GM12878 (cell line): ENCODE data around the gene CLPTM1. TPM values are rescaled to one million over a fixed set of nuclear protein-coding genes. Genes with fewer than 3 reads are reported as not detected.

Experiments used
- ATAC-seq: fragments of 200-7000 bp; cut with Tn5 transposase; 3 replicates; pipeline ENCODE4 v1.9.1; 2020; ENCODE audit warnings: mild to moderate bottlenecking, moderate library complexity
- BruUV-seq: library from RNA; stranded (reverse); fragments of 400-500 nt; replicated peaks from 2 replicates; lab custom pipeline; 2021; lab: Mats Ljungman, UMichigan
- CTCF ChIA-PET: fragments of 300-600 bp; sonication (Branson Sonifier 250); formaldehyde crosslinking; extraction: SDS; loops from one replicate; lab custom pipeline; 2021; ENCODE audit warnings: inconsistent platforms; lab: Yijun Ruan, JAX
- POLR2A ChIA-PET: fragments of 350-600 bp; formaldehyde crosslinking; extraction: SDS; loops from one replicate; lab custom pipeline; 2021; ENCODE audit warnings: inconsistent platforms; lab: Charles Lee
- RAD21 ChIA-PET: fragments of 300-600 bp; sonication (Branson Sonifier 250); formaldehyde crosslinking; loops from one replicate; lab custom pipeline; 2023; ENCODE audit warnings: antibody characterized with exemption; ENCODE audit not compliant: unreplicated experiment; lab: Charles Lee
- SMC1A ChIA-PET: fragments of 300-600 bp; sonication (Branson Sonifier 250); formaldehyde crosslinking; loops from one replicate; lab custom pipeline; 2023; ENCODE audit not compliant: unreplicated experiment, uncharacterized antibody; lab: Charles Lee
- DNase-seq: peaks from one replicate; pipeline ENCODE4 v3.0.0-alpha.2; 2011; ENCODE audit warnings: low read depth, low spot score
- FAIRE-seq: peaks from 3 replicates; lab custom pipeline; 2011; peaks lifted over from hg19 to GRCh38; lab: Jason Lieb, UNC
- H2AFZ ChIP-seq: 2 replicates; pipeline ENCODE4 v1.6.0; 2011; ENCODE audit warnings: low read depth, low read length, control low read depth; ENCODE audit not compliant: control insufficient read depth
- H3K27ac ChIP-seq: 2 replicates; pipeline ENCODE4 v1.5.1; 2011; ENCODE audit warnings: control low read depth; ENCODE audit not compliant: control insufficient read depth, insufficient read depth
- H3K27me3 ChIP-seq, 2 experiments: replicated peaks in 1 of 2; 2 replicates each; pipeline versions ENCODE4 v1.6.0 to v1.6.1; 2011; ENCODE audit warnings: low read length in 1 of 2; ENCODE audit not compliant: control insufficient read depth in 2 of 2, insufficient read depth in 2 of 2
- H3K36me3 ChIP-seq, 2 experiments: 2 replicates each; pipeline ENCODE4 v1.5.1; 2011; ENCODE audit warnings: low read length in 1 of 2; ENCODE audit not compliant: control insufficient read depth in 2 of 2, insufficient read depth in 2 of 2
- H3K4me1 ChIP-seq: 2 replicates; pipeline ENCODE4 v1.6.1; 2011; ENCODE audit warnings: mild to moderate bottlenecking, low read length, moderate library complexity, mixed read lengths; ENCODE audit not compliant: control insufficient read depth, insufficient read depth
- H3K4me2 ChIP-seq: 2 replicates; pipeline ENCODE4 v1.6.0; 2011; ENCODE audit warnings: control low read depth; ENCODE audit not compliant: control insufficient read depth, insufficient read depth
- H3K4me3 ChIP-seq: fragments of 200-600 bp; sonication (generic); 2 replicates; pipeline ENCODE4 v1.5.1; 2016
- H3K79me2 ChIP-seq: 2 replicates; pipeline ENCODE4 v1.6.0; 2011; ENCODE audit warnings: low read length; ENCODE audit not compliant: control insufficient read depth, insufficient read depth
- H3K9ac ChIP-seq: 2 replicates; pipeline ENCODE4 v1.8.0; 2011; ENCODE audit warnings: low read length, control low read depth, mixed read lengths; ENCODE audit not compliant: control insufficient read depth, insufficient read depth
- H3K9me3 ChIP-seq: replicated peaks from 3 replicates; pipeline ENCODE4 v1.5.1; 2011; ENCODE audit warnings: mild to moderate bottlenecking, low read length; ENCODE audit not compliant: control insufficient read depth, insufficient read depth
- H4K20me1 ChIP-seq: 2 replicates; pipeline ENCODE4 v1.6.0; 2011; ENCODE audit not compliant: control insufficient read depth, insufficient read depth
- CBX3 ChIP-seq: fragments of 200-600 bp; sonication (generic); IDR thresholded peaks from 2 replicates; pipeline ENCODE4 v1.6.1; 2016; ENCODE audit warnings: low read depth, borderline replicate concordance
- FOS ChIP-seq: IDR thresholded peaks from 3 replicates; pipeline ENCODE4 v1.6.1; 2011; ENCODE audit warnings: borderline replicate concordance; ENCODE audit not compliant: insufficient read length; ENCODE audit errors: extremely low read depth
- FOXK2 ChIP-seq: fragments of 450-650 bp; IDR thresholded peaks from 2 replicates; pipeline ENCODE4 v1.6.1; 2017; ENCODE audit warnings: mild to moderate bottlenecking, moderate library complexity
- FOXM1 ChIP-seq: IDR thresholded peaks from 2 replicates; pipeline ENCODE4 v1.6.1; 2012; ENCODE audit warnings: low read depth, mild to moderate bottlenecking, inconsistent platforms, low read length, moderate library complexity
- HDAC6 ChIP-seq: fragments of 200-600 bp; sonication (generic); IDR thresholded peaks from one replicate; pipeline ENCODE4 v1.8.0; 2017; ENCODE audit warnings: antibody characterized with exemption; ENCODE audit not compliant: unreplicated experiment
- JUNB ChIP-seq: IDR thresholded peaks from 2 replicates; pipeline ENCODE4 v1.6.1; 2016; ENCODE audit warnings: antibody characterized with exemption, mild to moderate bottlenecking
- NBN ChIP-seq: fragments of 450-650 bp; IDR thresholded peaks from 2 replicates; pipeline ENCODE4 v1.6.1; 2016
- NRF1 ChIP-seq: conservative IDR thresholded peaks from 2 replicates; pipeline ENCODE4 v1.6.1; 2011; ENCODE audit warnings: mild to moderate bottlenecking, low read depth, low read length, improper control_type of control experiment
- POLR2AphosphoS2 ChIP-seq: IDR thresholded peaks from 2 replicates; pipeline ENCODE4 v1.6.1; 2011; ENCODE audit warnings: low read depth, mild to moderate bottlenecking, low read length, improper control_type of control experiment, moderate library complexity
- POU2F2 ChIP-seq: IDR thresholded peaks from 3 replicates; pipeline ENCODE4 v1.6.1; 2011; ENCODE audit warnings: low read depth, mild to moderate bottlenecking, low read length, borderline replicate concordance
- RB1 ChIP-seq: fragments of 450-650 bp; formaldehyde crosslinking; IDR thresholded peaks from 2 replicates; pipeline ENCODE4 v1.6.1; 2017; ENCODE audit warnings: mild to moderate bottlenecking, borderline replicate concordance
- SIX5 ChIP-seq: IDR thresholded peaks from 2 replicates; pipeline ENCODE4 v1.6.1; 2011; ENCODE audit warnings: mild to moderate bottlenecking, low read depth, low read length, moderate library complexity; ENCODE audit not compliant: severe bottlenecking
- SUPT20H ChIP-seq: IDR thresholded peaks from 2 replicates; pipeline ENCODE4 v1.6.1; 2011; ENCODE audit warnings: low read depth, mild to moderate bottlenecking, low read length, moderate library complexity, borderline replicate concordance; ENCODE audit not compliant: control insufficient read depth
- TARDBP ChIP-seq: IDR thresholded peaks from 2 replicates; pipeline ENCODE4 v1.6.1; 2016; ENCODE audit warnings: borderline replicate concordance
- TBL1XR1 ChIP-seq: IDR thresholded peaks from 2 replicates; pipeline ENCODE4 v1.6.1; 2012; ENCODE audit warnings: low read depth, low read length, improper control_type of control experiment
- WGBS: methylation state at CpG from one replicate; pipeline ENCODE4 v1.1.6; 2016; ENCODE audit warnings: low lambda C conversion rate; ENCODE audit not compliant: insufficient replicate concordance, insufficient coverage; ENCODE audit errors: missing lambda C conversion rate; 5-methylcytosine and 5-hydroxymethylcytosine counted together
- in situ Hi-C: fragments of 300-500 bp; cut with MboI; formaldehyde crosslinking; loops from 9 replicates; pipeline ENCODE4 v1.14.3; 2018; ENCODE audit warnings: mixed read lengths
- intact Hi-C: fragments of 100-400 bp; cut with micrococcal nuclease; formaldehyde crosslinking; loops from one replicate; pipeline ENCODE4 v1.14.2; 2022; ENCODE audit not compliant: unreplicated experiment
- polyA plus RNA-seq, 11 experiments: library from polyadenylated mRNA; depleted of rRNA in 4 of 11; unstranded in 6 of 11; stranded (reverse) in 5 of 11; fragments of >200 nt; fragmentation: Nextera tagmentation in 4 of 11; fragmentation: Illumina TruSeq in 1 of 11; extraction: Ambion mirVana in 4 of 11; extraction: Trizol in 1 of 11; gene quantifications; 1 replicate in 1 of 11; 2 replicates in 10 of 11; pipeline versions ENCODE4 v1.2.1 to v1.2.3, GENCODE V29; 2011 to 2016; ENCODE audit warnings: inconsistent platforms in 2 of 11, missing spikeins in 2 of 11, low read depth in 1 of 11
- total RNA-seq, 4 experiments: library from RNA; depleted of rRNA in 3 of 4; stranded (reverse); fragments of >200 nt in 3 of 4; fragmentation: Illumina TruSeq in 1 of 4; extraction: Trizol in 1 of 4; gene quantifications; 2 replicates each; pipeline versions ENCODE4 v1.2.1 to v1.2.3, GENCODE V29; 2013 to 2021
- TF ChIP-seq, protein P1 (sequence below): IDR thresholded peaks from 2 replicates; pipeline ENCODE4 v1.6.1; 2011; ENCODE audit warnings: low read depth, mild to moderate bottlenecking, low read length, moderate library complexity, borderline replicate concordance; ENCODE audit errors: extremely low read depth
- TF ChIP-seq, protein P2 (sequence below): fragments of 450-650 bp; IDR thresholded peaks from 2 replicates; pipeline ENCODE4 v1.6.1; 2014; ENCODE audit warnings: mild to moderate bottlenecking
- TF ChIP-seq, protein P3 (sequence below): IDR thresholded peaks from 2 replicates; pipeline ENCODE4 v1.6.1; 2012; ENCODE audit warnings: low read depth, low read length, improper control_type of control experiment

The CLPTM1 gene
- total and polyA plus RNA-seq, 10 of the 15 experiments (the other 5 are each of a cell fraction or from before 2014, with no cell fraction given), result 0.42 to 72.6 (median 35.2) TPM

DNA sequence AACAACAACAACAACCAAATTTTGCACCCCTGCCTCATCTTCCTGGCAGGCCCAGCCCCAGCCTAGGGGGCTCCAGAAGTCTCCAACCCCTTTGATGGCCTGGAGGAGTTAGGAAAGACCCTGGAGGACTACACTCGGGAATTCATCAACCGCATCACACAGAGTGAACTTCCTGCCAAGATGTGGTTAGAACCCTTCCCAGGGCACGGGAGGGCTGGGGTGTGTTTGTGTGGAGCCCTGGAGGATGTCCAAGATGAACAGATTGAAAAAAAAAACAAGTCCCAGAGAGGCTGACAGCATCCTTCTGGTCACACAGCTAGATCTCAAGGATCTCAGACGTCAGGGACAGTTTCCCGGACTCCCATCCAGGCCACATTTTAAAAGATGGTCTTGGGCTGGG lies 27.4 kb upstream of the CLPTM1 start:
- intact Hi-C loops, result no loop called here
- H3K4me2 ChIP-seq, result no peak overlapping the region
- H3K27me3 ChIP-seq, result no peaks in the 10 kb centered on the region; a peak in 1 of 4 replicates
- no peak for FAIRE-seq
- no peak for ATAC-seq
- H3K4me1 ChIP-seq, result no peaks in the 10 kb centered on the region
- in situ Hi-C loops, result no loop called here
- no peaks in the 10 kb centered on the region for H4K20me1 ChIP-seq
- SMC1A ChIA-PET, result no interaction called here
- no peaks in the 10 kb centered on the region for H3K79me2 ChIP-seq
- no TSS peak for BruUV-seq
- H3K9me3 ChIP-seq, result no peaks in the 10 kb centered on the region
- H3K27ac ChIP-seq, result no peak overlapping the region
- CTCF ChIA-PET, result no interaction called here
- no peak overlapping the region for H3K4me3 ChIP-seq
- RAD21 ChIA-PET, result no interaction called here
- 4% methylated on average over 5 of the region's 5 CpGs for WGBS
- POLR2A ChIA-PET, result no interaction called here
- H3K36me3 ChIP-seq, result no peaks in the 10 kb centered on the region
- TF ChIP-seq POLR2AphosphoS2, result no peak
- no peak for TF ChIP-seq NRF1
- TF ChIP-seq SIX5, result no peak
- no peak for TF ChIP-seq RB1
- TF ChIP-seq CBX3, result no peak
- no peak for TF ChIP-seq POU2F2
- TF ChIP-seq, protein P1, sequence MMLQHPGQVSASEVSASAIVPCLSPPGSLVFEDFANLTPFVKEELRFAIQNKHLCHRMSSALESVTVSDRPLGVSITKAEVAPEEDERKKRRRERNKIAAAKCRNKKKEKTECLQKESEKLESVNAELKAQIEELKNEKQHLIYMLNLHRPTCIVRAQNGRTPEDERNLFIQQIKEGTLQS, result no peak
- TF ChIP-seq, protein P2, sequence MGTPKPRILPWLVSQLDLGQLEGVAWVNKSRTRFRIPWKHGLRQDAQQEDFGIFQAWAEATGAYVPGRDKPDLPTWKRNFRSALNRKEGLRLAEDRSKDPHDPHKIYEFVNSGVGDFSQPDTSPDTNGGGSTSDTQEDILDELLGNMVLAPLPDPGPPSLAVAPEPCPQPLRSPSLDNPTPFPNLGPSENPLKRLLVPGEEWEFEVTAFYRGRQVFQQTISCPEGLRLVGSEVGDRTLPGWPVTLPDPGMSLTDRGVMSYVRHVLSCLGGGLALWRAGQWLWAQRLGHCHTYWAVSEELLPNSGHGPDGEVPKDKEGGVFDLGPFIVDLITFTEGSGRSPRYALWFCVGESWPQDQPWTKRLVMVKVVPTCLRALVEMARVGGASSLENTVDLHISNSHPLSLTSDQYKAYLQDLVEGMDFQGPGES, result no peak
- no peak for TF ChIP-seq NBN
- no peak for TF ChIP-seq TARDBP
- TF ChIP-seq, protein P3, sequence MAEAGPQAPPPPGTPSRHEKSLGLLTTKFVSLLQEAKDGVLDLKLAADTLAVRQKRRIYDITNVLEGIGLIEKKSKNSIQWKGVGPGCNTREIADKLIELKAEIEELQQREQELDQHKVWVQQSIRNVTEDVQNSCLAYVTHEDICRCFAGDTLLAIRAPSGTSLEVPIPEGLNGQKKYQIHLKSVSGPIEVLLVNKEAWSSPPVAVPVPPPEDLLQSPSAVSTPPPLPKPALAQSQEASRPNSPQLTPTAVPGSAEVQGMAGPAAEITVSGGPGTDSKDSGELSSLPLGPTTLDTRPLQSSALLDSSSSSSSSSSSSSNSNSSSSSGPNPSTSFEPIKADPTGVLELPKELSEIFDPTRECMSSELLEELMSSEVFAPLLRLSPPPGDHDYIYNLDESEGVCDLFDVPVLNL, result no peak
- TF ChIP-seq FOXM1, result no peak
- TF ChIP-seq TBL1XR1, result no peak
- TF ChIP-seq JUNB, result no peak
- no peak for TF ChIP-seq HDAC6
- TF ChIP-seq FOXK2, result no peak
- no peak for TF ChIP-seq SUPT20H
- TF ChIP-seq FOS, result no peak
- H2AFZ ChIP-seq, result no peak overlapping the region
- no peak for DNase-seq
- no peak overlapping the region for H3K9ac ChIP-seq
